Breast epithelium (tissue), 3 donors: ENCODE data around the gene ALK.

Experiments used
- POLR2A ChIP-seq: fragments of 450-650 bp; IDR thresholded peaks from one replicate; pipeline ENCODE4 v1.6.1; 2016; ENCODE audit warnings: antibody characterized with exemption, mild to moderate bottlenecking, moderate library complexity
- TF ChIP-seq, protein P1 (sequence below), 3 donors: fragments of 450-650 bp; IDR thresholded peaks; one replicate each; pipeline ENCODE4 v1.5.1; 2016 to 2017; ENCODE audit warnings: antibody characterized with exemption in 3 of 3, mild to moderate bottlenecking in 3 of 3, moderate library complexity in 3 of 3

DNA sequence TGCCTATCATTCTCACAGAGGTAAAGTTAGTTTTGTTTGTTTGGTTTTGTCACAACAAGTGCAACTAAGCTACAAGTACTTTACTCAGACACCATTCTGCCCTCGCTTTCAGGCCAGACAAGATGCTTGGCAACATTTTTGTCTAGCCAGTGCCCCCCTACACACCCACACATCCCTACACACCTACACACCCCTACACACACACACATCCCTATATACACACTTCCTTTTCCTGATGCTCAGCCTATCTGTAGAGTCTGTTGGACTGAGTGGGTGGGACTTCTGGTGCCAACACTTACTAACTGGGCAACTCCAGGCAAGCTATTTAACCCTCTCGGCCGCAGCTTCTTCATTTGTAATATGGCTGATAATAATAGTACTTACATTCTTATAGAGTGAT is 161.4 kb downstream of the ALK start:
- no peak for TF ChIP-seq POLR2A
- TF ChIP-seq, protein P1, sequence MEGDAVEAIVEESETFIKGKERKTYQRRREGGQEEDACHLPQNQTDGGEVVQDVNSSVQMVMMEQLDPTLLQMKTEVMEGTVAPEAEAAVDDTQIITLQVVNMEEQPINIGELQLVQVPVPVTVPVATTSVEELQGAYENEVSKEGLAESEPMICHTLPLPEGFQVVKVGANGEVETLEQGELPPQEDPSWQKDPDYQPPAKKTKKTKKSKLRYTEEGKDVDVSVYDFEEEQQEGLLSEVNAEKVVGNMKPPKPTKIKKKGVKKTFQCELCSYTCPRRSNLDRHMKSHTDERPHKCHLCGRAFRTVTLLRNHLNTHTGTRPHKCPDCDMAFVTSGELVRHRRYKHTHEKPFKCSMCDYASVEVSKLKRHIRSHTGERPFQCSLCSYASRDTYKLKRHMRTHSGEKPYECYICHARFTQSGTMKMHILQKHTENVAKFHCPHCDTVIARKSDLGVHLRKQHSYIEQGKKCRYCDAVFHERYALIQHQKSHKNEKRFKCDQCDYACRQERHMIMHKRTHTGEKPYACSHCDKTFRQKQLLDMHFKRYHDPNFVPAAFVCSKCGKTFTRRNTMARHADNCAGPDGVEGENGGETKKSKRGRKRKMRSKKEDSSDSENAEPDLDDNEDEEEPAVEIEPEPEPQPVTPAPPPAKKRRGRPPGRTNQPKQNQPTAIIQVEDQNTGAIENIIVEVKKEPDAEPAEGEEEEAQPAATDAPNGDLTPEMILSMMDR (IDR thresholded peaks at IDR 0.05), result no peak
